Measurements from ENCODE around the gene ADGRF3. TPM values are rescaled to one million over a fixed set of nuclear protein-coding genes. Genes with fewer than 3 reads are reported as not detected.

Gene ADGRF3
- total RNA-seq, 6 donors from 2014 or later = 0.15 to 2.1 (median 0.30) TPM; not detected in 1

DNA sequence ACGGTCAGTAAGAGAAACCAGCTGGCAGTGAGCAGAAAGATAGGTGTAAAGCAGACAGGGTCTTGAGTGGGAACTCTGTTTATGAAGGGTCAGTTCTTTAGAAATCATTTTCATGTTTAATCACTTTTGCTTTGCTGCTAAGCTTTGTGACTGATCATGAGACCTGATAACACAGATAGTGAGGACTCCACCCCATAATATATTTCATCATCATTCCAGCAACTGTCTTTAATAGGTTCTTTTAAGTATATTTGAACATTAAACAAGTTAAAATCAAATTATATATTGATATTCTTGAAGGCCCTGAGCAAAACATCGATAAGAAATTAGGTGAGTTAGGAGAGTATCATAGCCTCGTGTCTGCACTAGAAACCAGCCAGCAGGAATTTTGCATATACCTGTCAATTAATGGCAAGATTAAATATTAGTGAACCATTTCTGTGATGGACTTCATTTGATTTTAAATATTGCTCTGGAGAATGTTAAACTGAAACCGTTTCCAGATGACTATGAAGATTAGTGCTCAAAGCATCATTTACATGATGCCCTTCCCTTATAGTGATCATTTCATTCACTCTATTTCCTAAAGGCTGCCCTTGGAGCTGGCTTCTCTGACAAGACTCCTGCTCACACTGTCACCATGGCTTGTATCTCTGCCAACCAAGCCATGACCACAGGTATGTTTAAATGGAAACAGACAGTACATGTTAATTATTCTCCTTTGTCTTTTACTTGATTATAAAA is 69.9 kb downstream of the ADGRF3 start:
- no peaks in the 10 kb centered on the region for H3K9me3 ChIP-seq
- TF ChIP-seq POLR2AphosphoS5 (IDR thresholded peaks at IDR 0.05) (no peak), EP300 (IDR thresholded peaks at IDR 0.05) (no peak), POLR2A (IDR thresholded peaks at IDR 0.05) (no peak)
- TF ChIP-seq, protein P1, sequence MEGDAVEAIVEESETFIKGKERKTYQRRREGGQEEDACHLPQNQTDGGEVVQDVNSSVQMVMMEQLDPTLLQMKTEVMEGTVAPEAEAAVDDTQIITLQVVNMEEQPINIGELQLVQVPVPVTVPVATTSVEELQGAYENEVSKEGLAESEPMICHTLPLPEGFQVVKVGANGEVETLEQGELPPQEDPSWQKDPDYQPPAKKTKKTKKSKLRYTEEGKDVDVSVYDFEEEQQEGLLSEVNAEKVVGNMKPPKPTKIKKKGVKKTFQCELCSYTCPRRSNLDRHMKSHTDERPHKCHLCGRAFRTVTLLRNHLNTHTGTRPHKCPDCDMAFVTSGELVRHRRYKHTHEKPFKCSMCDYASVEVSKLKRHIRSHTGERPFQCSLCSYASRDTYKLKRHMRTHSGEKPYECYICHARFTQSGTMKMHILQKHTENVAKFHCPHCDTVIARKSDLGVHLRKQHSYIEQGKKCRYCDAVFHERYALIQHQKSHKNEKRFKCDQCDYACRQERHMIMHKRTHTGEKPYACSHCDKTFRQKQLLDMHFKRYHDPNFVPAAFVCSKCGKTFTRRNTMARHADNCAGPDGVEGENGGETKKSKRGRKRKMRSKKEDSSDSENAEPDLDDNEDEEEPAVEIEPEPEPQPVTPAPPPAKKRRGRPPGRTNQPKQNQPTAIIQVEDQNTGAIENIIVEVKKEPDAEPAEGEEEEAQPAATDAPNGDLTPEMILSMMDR (IDR thresholded peaks at IDR 0.05) = no peak
- H3K27me3 ChIP-seq = no peaks in the 10 kb centered on the region
- DNase-seq = no peak
- ATAC-seq (ENCODE audit: low FRiP score in 2 of 2) = no peak
- H3K4me3 ChIP-seq = no peak overlapping the region
- H3K36me3 ChIP-seq = peaks cover 7 to 49% (median 40%) of the 10 kb centered on the region in 4 donors
- WGBS, 2 donors = 90 to 94% methylated on average over 4 of the region's 4 CpGs
- H3K4me1 ChIP-seq = peaks cover 28 to 36% (median 29%) of the 10 kb centered on the region in 4 donors
- peak overlapping the region in 1 of 4 donors; percentile 88 for H3K27ac ChIP-seq

GRCh38 chr2:26274058-26274613 is 72.5 kb downstream of the ADGRF3 start:
- ATAC-seq (ENCODE audit: low FRiP score in 2 of 2) = peak; percentile 84 to 86
- 26% methylated on average over 5 of the region's 5 CpGs for WGBS, 2 donors
- TF ChIP-seq POLR2AphosphoS5 (IDR thresholded peaks at IDR 0.05) (peak; percentile 51 to 98), EP300 (IDR thresholded peaks at IDR 0.05) (peak in 3 of 4 donors; percentile 77 to 97 (median 91)), POLR2A (IDR thresholded peaks at IDR 0.05) (no peak)
- TF ChIP-seq, protein P1 (IDR thresholded peaks at IDR 0.05) = no peak
- H3K36me3 ChIP-seq = peaks cover 0 to 28% (median 18%) of the 10 kb centered on the region in 4 donors
- no peaks in the 10 kb centered on the region for H3K9me3 ChIP-seq
- no peak overlapping the region for H3K4me3 ChIP-seq
- peak in 1 of 2 donors; percentile 65 for DNase-seq
- H3K27ac ChIP-seq = peak overlapping the region; percentile 56 to 88 (median 70)
- no peaks in the 10 kb centered on the region for H3K27me3 ChIP-seq
- H3K4me1 ChIP-seq = peaks cover 28 to 43% (median 30%) of the 10 kb centered on the region in 4 donors

DNA sequence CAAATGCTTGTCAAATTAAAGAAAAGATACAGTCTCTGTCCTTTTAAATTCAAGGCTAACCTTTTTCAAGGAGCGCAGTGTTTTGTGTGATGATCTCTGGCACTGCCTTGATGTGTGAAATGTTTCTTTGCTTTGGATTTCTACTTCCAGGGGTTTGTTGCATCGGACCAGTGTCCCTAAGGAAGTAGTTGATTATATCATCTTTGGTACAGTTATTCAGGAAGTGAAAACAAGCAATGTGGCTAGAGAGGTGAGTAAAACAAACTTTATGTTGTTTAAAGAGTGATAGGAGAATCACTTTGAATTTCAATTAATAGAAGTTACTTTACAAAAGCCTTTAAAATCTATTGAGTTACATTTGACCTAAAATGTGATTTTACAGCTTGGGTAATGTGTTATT is 73.1 kb downstream of the ADGRF3 start:
- H3K27ac ChIP-seq = peak overlapping the region; percentile 21 to 88 (median 54)
- no peaks in the 10 kb centered on the region for H3K27me3 ChIP-seq
- H3K36me3 ChIP-seq = peaks cover 0 to 22% (median 12%) of the 10 kb centered on the region in 4 donors
- TF ChIP-seq, protein P1 (IDR thresholded peaks at IDR 0.05) = no peak
- peak in 1 of 4 donors; percentile 43 for TF ChIP-seq EP300 (IDR thresholded peaks at IDR 0.05)
- no peak for TF ChIP-seq POLR2A (IDR thresholded peaks at IDR 0.05)
- TF ChIP-seq POLR2AphosphoS5 (IDR thresholded peaks at IDR 0.05) = peak in 1 of 2 donors; percentile 17
- DNase-seq = no peak
- peak in 1 of 2 donors; percentile 51 for ATAC-seq (ENCODE audit: low FRiP score in 2 of 2)
- peaks cover 28 to 48% (median 33%) of the 10 kb centered on the region in 4 donors for H3K4me1 ChIP-seq
- H3K4me3 ChIP-seq = no peak overlapping the region
- no peaks in the 10 kb centered on the region for H3K9me3 ChIP-seq
- 43 to 51% methylated on average over 2 of the region's 2 CpGs for WGBS, 2 donors

GRCh38 chr2:26270373-26270772 is 76.2 kb downstream of the ADGRF3 start:
- DNase-seq (no peak), ATAC-seq (ENCODE audit: low FRiP score in 2 of 2) (no peak)
- H3K4me1 ChIP-seq = peaks cover 26 to 43% (median 34%) of the 10 kb centered on the region in 4 donors
- H3K4me3 ChIP-seq = no peak overlapping the region
- H3K9me3 ChIP-seq = no peaks in the 10 kb centered on the region
- TF ChIP-seq EP300 (IDR thresholded peaks at IDR 0.05) (no peak), POLR2AphosphoS5 (IDR thresholded peaks at IDR 0.05) (no peak), POLR2A (IDR thresholded peaks at IDR 0.05) (no peak)
- TF ChIP-seq, protein P1 (IDR thresholded peaks at IDR 0.05) = no peak
- no peaks in the 10 kb centered on the region for H3K27me3 ChIP-seq
- H3K27ac ChIP-seq = peak overlapping the region in 3 of 4 donors; percentile 48 to 52 (median 50)
- H3K36me3 ChIP-seq = peaks cover 0 to 10% (median under 1%) of the 10 kb centered on the region in 4 donors

All from upper lobe of left lung (tissue), 6 donors.